Stimulated activated CD8-positive, alpha-beta memory T cell treated with anti-CD3 and anti-CD28 coated beads, Interleukin-12 subunit alpha, Interleukin-12 subunit beta, amount 100 ng/mL, for 24 hours (primary cell): Measurements from ENCODE around the gene RPTN.

Experiments
- DNase-seq: peaks from one replicate; pipeline ENCODE4 v3.0.0-alpha.2; 2020; ENCODE audit errors: extremely low read depth

RPTN gene, protein sequence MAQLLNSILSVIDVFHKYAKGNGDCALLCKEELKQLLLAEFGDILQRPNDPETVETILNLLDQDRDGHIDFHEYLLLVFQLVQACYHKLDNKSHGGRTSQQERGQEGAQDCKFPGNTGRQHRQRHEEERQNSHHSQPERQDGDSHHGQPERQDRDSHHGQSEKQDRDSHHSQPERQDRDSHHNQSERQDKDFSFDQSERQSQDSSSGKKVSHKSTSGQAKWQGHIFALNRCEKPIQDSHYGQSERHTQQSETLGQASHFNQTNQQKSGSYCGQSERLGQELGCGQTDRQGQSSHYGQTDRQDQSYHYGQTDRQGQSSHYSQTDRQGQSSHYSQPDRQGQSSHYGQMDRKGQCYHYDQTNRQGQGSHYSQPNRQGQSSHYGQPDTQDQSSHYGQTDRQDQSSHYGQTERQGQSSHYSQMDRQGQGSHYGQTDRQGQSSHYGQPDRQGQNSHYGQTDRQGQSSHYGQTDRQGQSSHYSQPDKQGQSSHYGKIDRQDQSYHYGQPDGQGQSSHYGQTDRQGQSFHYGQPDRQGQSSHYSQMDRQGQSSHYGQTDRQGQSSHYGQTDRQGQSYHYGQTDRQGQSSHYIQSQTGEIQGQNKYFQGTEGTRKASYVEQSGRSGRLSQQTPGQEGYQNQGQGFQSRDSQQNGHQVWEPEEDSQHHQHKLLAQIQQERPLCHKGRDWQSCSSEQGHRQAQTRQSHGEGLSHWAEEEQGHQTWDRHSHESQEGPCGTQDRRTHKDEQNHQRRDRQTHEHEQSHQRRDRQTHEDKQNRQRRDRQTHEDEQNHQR

DNA sequence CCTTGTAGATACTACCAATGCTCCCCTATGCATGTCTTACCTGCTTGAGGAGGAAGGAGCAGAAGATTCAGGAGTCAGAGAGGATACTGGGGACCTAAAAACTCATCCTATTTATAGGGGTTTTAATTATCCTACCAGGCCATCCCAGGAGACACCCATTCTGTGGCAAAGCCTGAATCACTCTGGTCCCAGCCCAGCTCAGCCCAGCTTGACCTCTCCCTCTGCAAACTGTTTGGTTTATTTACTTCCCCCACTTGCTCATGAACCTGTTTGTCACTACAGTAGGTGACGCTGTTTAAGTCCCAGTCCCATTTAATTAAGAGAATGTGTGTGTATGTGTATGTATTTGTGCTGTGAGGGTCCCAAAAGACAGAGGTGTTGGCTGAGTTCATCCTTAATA lies at the start of gene RPTN:
Gene RPTN, minus strand, starts transcription at position 85 of the 400 bp plus-strand sequence. CDS start 1,339 bp downstream, outside the sequence.
- no peak for DNase-seq

DNA sequence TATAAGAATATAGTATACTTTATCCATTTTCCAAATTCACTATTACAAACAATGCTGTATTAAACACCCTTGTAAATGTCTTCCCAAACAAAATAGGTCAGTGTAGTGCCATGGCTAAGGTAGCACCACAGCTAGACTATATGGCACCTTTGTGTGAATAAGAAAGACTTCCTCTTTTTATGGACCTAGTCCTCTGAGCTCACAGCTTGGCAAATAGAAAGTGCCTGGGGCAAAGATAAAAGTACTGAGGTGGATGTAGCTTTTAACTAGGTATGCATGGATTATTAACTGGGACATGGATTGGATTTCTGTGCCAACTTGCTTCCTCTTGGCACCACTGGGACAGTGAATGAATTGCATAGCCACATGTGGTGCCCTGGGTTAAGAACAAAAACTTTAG lies 40.0 kb upstream of the RPTN start:
- no peak for DNase-seq

DNA sequence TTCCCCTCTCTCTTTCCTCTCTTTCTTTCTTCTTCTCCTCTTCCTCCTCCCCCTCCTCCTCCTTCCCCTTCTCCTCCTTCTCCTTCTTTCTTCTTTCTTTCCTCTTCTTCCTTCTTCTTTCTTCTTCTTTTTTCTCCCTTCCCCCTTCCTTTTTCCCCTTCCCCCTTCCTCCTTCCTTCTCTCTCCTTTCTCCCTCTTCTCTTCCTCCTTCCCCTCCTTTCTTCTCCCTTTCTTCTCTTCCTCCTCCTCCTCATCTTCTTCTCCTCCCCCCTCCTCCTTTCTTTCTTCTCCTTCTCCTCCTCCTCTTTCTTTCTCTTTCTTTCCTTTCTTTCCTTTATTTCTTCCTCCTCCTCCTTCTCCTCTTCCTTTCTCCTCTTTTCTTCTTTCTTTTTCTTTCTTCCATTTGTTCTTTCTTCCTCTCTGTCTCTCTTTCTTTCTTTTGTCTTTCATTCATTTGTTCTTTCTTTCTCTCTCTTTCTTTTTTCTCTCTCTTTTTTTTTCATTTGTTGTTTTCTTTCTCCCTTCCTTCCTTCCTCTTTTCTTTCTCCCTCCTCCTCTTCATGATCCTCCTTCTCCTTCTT lies 38.4 kb upstream of the RPTN start:
- no peak for DNase-seq

DNA sequence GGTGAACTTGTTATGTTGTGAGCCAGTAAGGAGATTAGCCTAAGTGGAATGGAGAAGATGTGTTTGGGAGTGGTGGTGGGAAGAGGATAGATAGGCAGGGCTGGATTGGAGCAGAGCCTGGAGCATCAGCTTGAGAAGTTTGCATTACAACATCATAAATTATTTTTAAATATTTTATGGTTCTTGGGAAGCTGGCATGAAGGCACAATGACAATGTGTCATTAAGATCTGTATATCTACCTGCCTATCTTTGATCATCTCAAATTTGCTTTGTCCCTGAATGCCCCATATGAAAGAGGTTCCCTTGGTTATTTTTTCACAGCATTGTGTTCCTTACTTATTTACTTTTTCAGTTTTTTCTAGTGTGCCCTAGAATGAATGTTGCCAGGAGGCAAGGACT lies 32.7 kb upstream of the RPTN start:
- DNase-seq: no peak

DNA sequence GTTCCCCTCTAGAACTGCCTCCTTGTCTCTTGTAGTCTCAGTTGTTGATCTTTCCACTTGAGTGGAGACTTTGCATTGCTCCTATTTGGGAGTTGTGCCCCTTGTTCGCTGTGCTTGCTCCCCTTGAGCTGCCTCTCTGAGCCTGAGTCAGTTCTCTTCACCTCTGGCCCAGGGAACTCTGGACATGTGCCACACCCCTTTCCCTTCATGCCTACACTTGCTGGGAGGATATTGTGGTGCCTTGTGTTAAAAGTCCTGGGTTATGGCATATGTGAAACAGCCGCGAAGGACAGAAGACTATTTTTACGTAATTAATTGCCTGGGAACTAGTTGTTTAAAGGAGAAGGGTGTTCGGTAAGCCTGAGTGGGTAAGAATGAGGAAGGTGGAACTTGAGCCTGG lies 32.2 kb upstream of the RPTN start:
- DNase-seq: no peak

DNA sequence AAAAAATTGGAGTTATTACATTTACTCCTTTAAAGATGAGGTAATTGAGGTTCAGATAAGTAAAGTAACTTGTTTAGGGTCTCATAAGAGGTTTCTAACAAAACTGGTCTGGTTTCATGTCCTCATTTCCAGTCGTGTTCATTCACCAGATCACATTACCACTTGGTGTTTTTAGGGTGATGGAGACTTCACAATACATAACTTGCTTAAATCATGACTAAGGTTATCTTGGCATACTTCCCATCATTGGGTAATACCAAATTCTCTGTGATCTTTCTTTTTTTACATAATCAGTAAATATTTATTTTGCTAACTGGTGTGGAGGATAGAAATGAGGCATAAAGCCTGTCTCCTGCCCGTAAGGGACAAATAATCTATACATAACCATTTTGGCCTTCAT lies 31.6 kb upstream of the RPTN start:
- no peak for DNase-seq

DNA sequence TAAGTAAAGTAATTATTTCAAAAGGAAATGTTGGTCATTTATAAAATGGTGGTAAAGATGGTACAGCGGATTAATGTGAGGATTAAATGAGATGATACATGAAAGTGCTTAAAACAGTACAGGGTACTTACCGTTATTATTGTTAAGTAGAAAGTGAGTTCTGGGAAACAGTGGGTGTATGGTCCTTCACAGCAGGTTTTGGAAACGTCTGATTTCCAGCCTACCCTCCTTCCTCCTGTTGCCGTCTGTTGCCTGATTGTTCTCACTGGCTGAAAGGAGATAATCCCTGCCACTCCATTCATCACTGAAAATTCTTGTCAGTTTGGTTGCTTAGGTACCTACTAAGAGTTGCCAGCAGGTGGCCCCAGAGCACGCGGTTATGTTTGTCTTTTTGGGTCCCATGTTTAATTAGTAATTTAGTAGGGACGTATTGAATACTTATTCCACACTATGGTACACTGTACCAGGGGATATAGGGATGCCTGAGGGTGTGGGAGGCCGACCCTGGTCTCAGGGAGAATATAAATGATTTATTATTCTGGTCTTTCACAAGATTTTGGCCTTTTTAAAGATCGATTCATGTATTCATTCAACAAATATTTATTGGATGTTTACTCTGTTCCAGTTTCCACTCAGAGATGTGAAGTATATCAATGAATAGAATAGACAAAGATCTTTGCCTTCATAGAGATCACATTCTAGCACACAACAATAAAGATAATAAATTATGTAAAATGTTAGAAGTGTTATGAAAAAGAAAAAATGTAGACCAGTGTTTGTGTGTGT lies 30.8 kb upstream of the RPTN start:
- DNase-seq: peak; percentile 32

DNA sequence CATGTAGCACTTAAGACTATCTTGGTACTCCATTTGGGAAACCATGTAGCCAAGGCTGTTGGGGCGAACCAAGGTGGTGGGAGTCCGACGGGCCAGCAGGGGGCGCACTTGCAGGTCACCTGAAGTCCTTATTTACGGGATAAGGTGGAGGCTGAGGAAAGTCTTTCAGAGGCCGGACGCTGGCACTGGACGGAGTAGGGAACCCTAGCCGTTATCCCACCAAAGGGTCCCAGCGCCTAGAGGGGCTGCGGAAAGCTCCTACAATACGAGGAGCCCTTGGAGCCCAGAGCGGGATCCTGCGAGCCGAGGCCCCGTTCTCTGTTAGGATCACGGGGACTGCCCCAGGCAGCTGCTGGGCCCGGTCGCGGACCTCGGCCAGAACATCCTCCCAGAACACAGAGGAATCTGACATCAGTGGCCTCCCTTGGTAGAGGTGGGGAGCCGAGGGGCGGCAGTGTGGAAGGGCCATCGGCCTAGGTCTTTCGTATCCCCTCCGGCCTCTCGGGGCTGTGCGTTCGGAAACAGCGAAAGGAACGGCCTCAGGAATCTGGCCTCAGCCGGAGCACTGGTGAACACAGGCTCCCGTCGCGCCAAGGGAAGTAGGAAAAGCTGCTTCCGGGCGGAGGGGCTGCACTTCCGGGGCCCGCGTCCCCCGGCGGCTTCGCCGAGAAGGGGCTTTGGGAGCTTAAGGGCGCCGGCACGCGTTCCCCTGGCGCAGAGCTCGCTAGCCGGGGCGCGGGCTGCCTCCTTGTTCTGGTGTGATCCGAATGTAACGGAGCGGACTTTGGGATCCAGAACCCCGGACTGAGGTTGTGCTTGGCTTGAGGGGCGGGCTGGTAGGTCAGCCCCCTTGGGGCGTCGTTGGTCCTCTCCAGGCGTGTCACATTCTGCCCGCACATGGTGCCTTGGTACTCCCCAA lies 29.9 kb upstream of the RPTN start:
- peak; percentile 44 for DNase-seq

DNA sequence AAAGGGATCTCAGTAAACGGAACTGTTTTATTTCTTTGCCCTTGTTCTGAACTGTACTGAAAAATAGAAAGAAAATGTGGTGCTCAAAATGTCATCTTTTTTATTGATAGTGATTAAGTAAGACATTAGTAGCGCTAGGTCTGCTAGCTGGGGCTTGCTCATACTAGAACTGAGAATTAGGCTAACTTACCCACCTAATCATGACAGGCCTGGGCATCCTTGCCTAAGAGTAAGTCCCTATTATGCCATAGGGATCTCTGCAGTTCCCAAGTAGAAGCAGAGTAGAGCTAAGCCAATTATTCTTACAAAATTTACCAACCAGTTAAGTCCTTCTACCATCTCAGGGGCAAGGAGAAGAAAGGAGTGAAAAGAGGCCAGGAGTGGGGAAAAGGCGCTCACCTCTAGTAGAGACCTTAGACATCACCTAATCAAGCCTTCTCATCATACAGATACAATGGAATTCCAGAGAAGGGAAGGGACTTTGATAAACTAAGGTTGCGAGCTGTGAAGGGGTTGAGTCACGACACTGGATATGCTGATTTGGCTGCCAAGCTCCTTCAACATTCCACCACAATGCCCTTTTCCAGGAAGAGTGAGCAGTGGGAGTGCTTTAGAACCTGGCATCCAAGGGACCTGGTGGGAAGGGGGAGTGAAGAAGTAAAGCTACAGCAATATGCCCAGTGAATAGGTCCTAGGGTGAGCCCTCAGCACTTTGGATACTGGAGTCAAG lies 27.7 kb upstream of the RPTN start:
- no peak for DNase-seq

DNA sequence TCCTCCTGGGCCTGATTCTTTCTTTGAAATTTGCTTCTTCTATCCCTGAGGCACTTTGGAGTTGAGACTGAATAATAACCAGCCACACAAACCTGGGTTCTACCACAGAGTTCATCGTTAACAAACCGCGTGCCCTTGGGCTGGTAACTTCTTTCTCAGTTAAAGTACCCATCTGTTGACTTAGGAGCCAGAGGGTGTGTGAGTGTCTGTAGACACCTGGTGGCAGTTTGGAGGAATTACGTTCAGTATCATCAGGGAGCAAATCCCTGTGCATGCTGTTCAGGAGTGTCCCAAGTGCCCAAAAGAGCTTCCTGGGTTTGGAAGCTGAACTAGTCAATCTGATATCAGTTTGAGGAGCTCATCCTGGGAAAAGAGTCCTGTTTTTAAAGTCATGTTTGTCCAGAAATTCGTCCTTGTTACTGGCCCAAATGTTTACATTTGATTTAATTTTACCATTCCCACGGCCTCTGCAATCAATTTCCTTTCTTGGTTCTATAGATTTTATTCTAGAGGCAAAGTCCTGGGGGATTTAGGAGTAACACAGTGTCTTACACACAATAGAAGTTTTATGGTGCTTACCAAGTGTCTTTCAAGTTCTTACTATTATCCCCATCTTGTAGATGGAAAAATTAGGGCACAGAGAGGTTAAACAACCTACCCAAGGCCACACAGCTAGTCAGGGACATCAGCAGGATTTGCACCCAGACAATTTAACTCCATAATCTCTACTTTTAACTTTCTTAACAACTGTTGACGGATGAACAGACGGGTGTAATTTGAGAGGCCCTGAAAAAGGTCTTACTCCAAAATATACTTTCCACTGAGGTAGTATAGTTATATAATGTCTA lies 26.7 kb upstream of the RPTN start:
- no peak for DNase-seq

DNA sequence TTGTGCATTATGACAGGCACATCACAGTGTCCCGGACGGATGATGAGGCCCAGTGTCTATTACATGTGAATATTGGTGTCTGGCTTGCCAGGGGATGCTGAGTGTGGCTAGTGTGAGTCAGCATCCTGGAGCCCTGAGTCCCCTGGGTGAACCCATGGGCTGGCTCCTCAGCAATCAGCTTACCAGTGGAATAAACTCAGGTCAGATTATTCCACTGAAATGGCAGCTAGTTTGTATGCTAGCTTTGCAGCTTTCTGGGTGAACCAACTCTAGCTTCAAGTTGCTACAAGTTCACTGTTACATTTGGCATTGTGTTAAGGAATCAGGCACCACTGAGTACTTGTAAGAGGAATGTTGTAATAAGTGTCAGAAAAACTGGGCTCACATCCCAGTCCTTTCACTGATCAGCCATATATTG lies 23.9 kb upstream of the RPTN start:
- no peak for DNase-seq

DNA sequence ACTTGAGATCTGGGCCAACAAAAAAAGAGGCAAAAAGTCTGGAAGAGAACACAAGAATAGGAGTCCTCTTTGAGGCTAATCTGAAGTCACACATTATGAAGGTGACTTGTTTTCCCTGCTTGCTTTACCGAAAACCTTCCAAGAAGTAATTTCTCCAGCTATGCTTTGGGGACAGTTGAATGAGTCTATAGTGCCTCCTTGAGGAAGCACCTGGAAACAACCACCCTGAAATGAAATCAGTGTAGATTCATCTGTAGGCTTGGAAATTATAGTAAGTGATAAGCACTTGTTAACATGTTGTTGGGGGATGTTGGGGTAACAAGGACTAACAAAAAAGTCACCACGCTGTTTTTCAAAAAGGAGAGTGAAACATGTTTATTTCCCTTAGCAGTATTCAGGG lies 23.4 kb upstream of the RPTN start:
- no peak for DNase-seq

DNA sequence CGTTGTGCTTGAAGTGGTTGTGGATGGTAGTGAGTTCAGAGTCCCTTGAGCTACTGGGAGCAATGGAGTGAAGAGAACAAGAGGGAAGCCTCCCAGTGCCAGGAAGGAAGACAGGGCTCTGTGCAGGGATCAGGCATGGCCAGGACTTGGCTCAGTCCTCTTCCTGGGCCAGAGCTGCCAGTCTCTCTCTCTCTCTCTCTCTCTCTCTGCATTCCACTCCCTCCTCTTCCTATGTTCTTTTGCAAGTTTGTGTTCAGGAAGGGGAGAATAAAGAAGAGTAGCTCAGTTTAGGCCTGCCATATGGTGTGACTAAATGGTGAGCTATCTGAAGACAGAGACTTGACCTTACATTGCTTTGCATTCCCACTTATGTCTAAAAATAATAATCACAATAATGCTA lies 20.5 kb upstream of the RPTN start:
- DNase-seq: no peak

DNA sequence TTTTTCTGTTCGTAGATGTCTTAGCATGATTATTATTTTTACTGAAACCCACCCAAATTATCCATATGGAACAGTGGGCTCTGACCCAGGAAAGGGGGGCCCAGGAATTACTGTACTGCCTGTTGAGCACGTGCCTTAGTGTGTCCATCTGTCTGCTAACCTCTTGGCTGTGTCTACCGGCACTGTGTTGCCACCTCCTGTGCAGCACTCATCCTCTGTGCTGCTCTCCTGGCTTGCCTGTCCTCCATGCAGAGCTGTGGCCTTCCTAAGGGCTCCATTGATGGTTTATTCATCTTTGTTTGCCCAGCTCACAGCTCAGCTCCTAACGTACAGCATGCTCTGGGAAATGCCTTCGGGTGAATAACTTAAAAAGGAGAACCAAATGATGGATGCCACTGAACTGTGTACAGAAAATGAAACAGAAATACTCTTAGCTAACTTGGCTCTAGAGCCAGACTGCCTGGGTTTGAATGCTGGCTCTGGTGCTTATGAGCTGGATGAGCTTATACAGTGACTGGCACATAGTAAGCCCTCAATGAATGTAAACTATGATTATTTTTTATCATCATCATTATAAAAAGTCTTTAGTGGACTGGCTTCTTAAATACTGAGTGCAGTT lies 11.4 kb upstream of the RPTN start:
- DNase-seq: no peak

DNA sequence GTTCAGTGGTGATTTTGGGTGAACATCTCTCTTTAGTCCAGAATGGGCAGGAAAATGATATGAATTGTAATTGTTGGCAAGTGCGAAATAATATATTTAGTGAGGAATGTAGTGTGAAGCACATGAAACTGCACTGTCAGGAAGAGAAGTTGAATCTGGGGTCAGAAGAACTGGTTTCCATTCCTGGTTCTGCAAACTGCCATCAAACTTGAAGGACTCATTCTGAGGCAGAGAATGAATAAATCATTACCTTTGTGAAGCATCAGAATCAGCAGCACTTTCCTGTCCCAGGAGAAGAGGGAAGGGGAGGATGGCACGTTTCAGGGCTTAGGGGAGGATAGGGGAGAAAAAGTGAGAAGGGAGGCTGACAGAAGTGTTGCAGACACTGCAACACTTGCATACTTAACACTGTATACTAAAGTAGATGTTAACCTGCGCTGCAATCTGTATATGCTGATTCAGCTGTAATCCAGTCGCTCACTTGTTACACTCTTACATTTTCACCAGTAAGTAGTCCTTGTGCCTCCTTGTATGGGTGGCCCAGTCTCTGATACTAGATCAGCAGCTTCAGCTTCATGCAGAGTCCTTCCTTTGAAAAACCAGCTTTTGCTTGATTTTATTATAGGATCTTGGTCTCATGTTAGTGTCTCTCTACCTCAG lies 10.5 kb upstream of the RPTN start:
- no peak for DNase-seq

DNA sequence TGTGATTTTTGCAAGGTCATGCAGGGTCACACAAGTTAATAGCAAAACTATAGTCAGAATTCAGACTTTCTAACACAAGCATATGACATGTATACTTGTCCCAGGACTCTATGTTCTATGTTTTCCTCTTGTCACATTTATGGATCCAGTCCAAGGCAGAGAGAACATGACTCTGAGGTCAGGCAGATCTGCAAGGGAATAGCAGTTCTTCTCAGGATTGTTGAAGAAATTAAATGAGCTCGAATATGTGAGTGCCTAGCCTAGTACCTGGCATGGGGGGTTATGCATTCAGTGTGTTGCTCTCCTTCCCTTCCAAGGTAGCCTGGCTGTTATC lies 9.5 kb upstream of the RPTN start:
- DNase-seq: no peak

DNA sequence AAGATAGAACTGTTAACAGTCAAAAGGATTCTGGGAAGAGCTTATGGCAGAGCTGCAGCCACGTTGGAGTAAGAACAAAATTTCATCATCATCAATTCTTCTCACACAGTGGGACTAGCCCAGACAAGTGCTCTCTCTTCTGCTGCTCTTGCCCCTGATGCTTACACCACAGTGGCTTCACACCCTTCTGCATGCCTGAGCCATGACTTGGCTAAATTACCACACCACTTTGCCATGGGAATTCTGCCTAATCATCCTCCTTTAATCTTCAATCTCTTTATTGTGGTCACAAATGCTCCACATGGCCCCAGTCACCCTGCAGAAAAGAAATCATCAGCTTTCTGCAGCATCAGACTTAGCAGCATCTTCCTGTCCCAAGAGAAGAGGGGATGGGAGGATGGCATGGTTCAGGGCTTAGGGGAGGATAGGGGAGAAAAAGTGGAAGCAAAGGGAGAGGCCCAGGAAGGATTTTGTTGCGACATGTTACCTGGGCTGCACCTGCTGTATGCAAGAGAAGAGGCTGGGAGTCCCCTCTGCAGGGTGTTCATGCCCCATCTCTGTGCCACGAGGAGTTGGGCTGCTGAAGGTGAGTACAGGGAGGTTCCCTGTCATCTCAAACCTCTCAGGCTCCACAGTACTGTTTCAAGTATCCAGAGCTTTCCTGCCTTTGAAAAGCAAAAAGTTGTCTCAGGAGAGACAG lies 9.0 kb upstream of the RPTN start:
- no peak for DNase-seq

DNA sequence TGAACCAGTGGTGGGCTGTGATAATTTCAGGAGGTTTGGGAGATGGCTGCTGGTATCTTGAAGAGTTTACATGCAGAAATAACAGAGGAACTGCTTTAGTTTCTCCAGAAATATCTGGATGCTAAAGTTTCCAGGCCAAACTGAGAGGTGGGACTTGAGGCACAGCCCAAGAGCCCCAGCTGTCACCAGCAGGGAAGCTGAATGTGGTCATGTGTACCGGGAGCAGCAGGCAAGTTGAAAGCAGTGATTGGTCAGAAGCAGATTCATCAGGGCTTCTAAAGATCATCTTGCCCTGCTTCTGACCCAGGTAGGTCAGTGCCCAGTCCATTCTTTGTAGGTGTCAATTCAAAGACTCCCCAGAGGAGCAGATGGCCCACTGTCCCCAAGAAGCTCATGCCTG lies 7.9 kb upstream of the RPTN start:
- DNase-seq: no peak
